CD14-positive monocyte (primary cell): ENCODE results near the gene SERPINB8. TPM values are rescaled to one million over a fixed set of nuclear protein-coding genes. Genes with fewer than 3 reads are reported as not detected.

Experiments used
- DNase-seq, 3 donors: peaks; one replicate each; pipeline ENCODE4 v3.0.0-alpha.2; 2011 to 2022
- H2AFZ ChIP-seq: 2 replicates; pipeline ENCODE4 v1.6.0; 2012; ENCODE audit warnings: mild to moderate bottlenecking, low read depth, low read length, inconsistent platforms; ENCODE audit not compliant: insufficient read depth, poor library complexity, severe bottlenecking
- H3K27ac ChIP-seq, 2 donors: 1 replicate in 1 of 2; 2 replicates in 1 of 2; pipeline ENCODE4 v1.5.1; 2012 to 2013; ENCODE audit warnings: low read length in 2 of 2, control low read depth in 1 of 2, inconsistent platforms in 1 of 2, low read depth in 1 of 2, mild to moderate bottlenecking in 1 of 2
- H3K27me3 ChIP-seq, 2 donors: one replicate each; pipeline versions ENCODE4 v1.6.0 to v1.6.1; 2011 to 2013; ENCODE audit warnings: low read length in 2 of 2; ENCODE audit not compliant: control insufficient read depth in 2 of 2, insufficient read depth in 2 of 2
- H3K36me3 ChIP-seq, 2 donors: replicated peaks in 1 of 2; 1 replicate in 1 of 2; 2 replicates in 1 of 2; pipeline versions ENCODE4 v1.5.1 to v1.6.1; 2012 to 2013; ENCODE audit warnings: low read length in 2 of 2, control low read depth in 1 of 2, inconsistent platforms in 1 of 2, mild to moderate bottlenecking in 1 of 2; ENCODE audit not compliant: insufficient read depth in 2 of 2, control insufficient read depth in 1 of 2
- H3K4me1 ChIP-seq, 2 donors: 1 replicate in 1 of 2; 2 replicates in 1 of 2; pipeline versions ENCODE4 v1.5.1 to v1.6.1; 2012 to 2013; ENCODE audit warnings: low read length in 2 of 2, control low read depth in 1 of 2, inconsistent platforms in 1 of 2, mild to moderate bottlenecking in 1 of 2, moderate library complexity in 1 of 2; ENCODE audit not compliant: insufficient read depth in 2 of 2, control insufficient read depth in 1 of 2
- H3K4me2 ChIP-seq: replicated peaks from 2 replicates; pipeline ENCODE3; 2012; ENCODE audit warnings: low read length, moderate library complexity, mild to moderate bottlenecking; ENCODE audit not compliant: poor library complexity, severe bottlenecking; ENCODE audit errors: extremely low read depth
- H3K4me3 ChIP-seq, 3 experiments: fragments of 200-600 bp in 1 of 3; sonication (generic) in 1 of 3; replicated peaks in 1 of 3; 1 replicate in 2 of 3; 2 replicates in 1 of 3; pipeline ENCODE4 v1.5.1; 2011 to 2013; ENCODE audit warnings: low read length in 3 of 3, mild to moderate bottlenecking in 3 of 3, control low read depth in 2 of 3, low read depth in 2 of 3, inconsistent platforms in 1 of 3, moderate library complexity in 1 of 3
- H3K79me2 ChIP-seq: 2 replicates; pipeline ENCODE4 v1.6.0; 2012; ENCODE audit warnings: mild to moderate bottlenecking, control low read depth, inconsistent platforms, low read length, moderate library complexity; ENCODE audit not compliant: insufficient read depth
- H3K9ac ChIP-seq: 2 replicates; pipeline ENCODE4 v1.6.0; 2017; ENCODE audit warnings: low read length, mild to moderate bottlenecking; ENCODE audit not compliant: insufficient read depth, poor library complexity, severe bottlenecking
- H3K9me3 ChIP-seq, 2 donors: replicated peaks in 1 of 2; 1 replicate in 1 of 2; 2 replicates in 1 of 2; pipeline versions ENCODE4 v1.5.1 to v1.6.1; 2012 to 2013; ENCODE audit warnings: low read length in 2 of 2, control low read depth in 1 of 2; ENCODE audit not compliant: control insufficient read depth in 1 of 2, insufficient read depth in 1 of 2
- H4K20me1 ChIP-seq: 2 replicates; pipeline ENCODE4 v1.6.0; 2012; ENCODE audit warnings: mild to moderate bottlenecking, low read length, control low read depth, moderate library complexity; ENCODE audit not compliant: insufficient read depth
- H3K27ac Mint-ChIP-seq, 7 donors: one replicate each; pipeline ENCODE4 v1.8.0; 2020; ENCODE audit warnings: mild to moderate bottlenecking in 7 of 7, mixed read lengths in 7 of 7, moderate library complexity in 6 of 7, inconsistent platforms in 2 of 7
- H3K27me3 Mint-ChIP-seq, 3 donors: one replicate each; pipeline ENCODE4 v1.8.0; 2021 to 2022; ENCODE audit warnings: low read depth in 3 of 3, mild to moderate bottlenecking in 3 of 3, mixed read lengths in 3 of 3, moderate library complexity in 3 of 3, inconsistent platforms in 1 of 3
- H3K36me3 Mint-ChIP-seq, 2 donors: one replicate each; pipeline ENCODE4 v1.8.0; 2020; ENCODE audit warnings: mixed read lengths in 2 of 2, inconsistent platforms in 1 of 2, mild to moderate bottlenecking in 1 of 2
- H3K4me1 Mint-ChIP-seq: one replicate; pipeline ENCODE4 v1.8.0; 2020; ENCODE audit warnings: mild to moderate bottlenecking, mixed read lengths
- H3K4me3 Mint-ChIP-seq, 2 donors: one replicate each; pipeline ENCODE4 v1.8.0; 2020; ENCODE audit warnings: mild to moderate bottlenecking in 2 of 2, mixed read lengths in 2 of 2, moderate library complexity in 1 of 2
- H3K9me3 Mint-ChIP-seq, 7 donors: one replicate each; pipeline ENCODE4 v1.8.0; 2020 to 2022; ENCODE audit warnings: mixed read lengths in 7 of 7, mild to moderate bottlenecking in 6 of 7, moderate library complexity in 6 of 7, inconsistent platforms in 2 of 7
- CTCF ChIP-seq: fragments of 200-600 bp; IDR thresholded peaks from one replicate; pipeline ENCODE4 v1.8.0; 2022; ENCODE audit warnings: antibody characterized with exemption, mild to moderate bottlenecking
- WGBS: methylation state at CpG from one replicate; pipeline ENCODE4 v1.1.5; 2013; ENCODE audit warnings: missing lambda C conversion rate; ENCODE audit not compliant: insufficient coverage; 5-methylcytosine and 5-hydroxymethylcytosine counted together
- intact Hi-C, 2 donors: fragments of 100-400 bp; cut with micrococcal nuclease; formaldehyde crosslinking; loops; one replicate each; pipeline versions ENCODE4 v1.15.0 to v1.15.1; 2023
- polyA plus RNA-seq, 3 donors: library from polyadenylated mRNA; depleted of rRNA in 1 of 3; unstranded in 2 of 3; stranded (reverse) in 1 of 3; fragments of 300-500 nt in 2 of 3; fragments of >200 nt in 1 of 3; fragmentation: Illumina TruSeq in 2 of 3; gene quantifications; 1 replicate in 2 of 3; 2 replicates in 1 of 3; pipeline ENCODE4 v1.2.3, GENCODE V29; 2012 to 2021

SERPINB8 gene
- polyA plus RNA-seq, 3 donors, result 30.3 to 141 (median 115) TPM

GRCh38 chr18:63980027-63980426, 10.1 kb downstream of the SERPINB8 start:
- Histone ChIP-seq H3K79me2 (peaks cover 87% of the 10 kb centered on the region), H3K27ac (peak overlapping the region in 1 of 2 donors; percentile 71), H3K4me1 (peaks cover 70 to 77% of the 10 kb centered on the region in 2 donors), H3K4me2 (no peak overlapping the region), H2AFZ (no peak overlapping the region), H3K4me3 (no peak overlapping the region), H3K27me3 (no peaks in the 10 kb centered on the region), H4K20me1 (peaks cover 53% of the 10 kb centered on the region), H3K9me3 (no peaks in the 10 kb centered on the region), H3K36me3 (peaks cover 44 to 64% of the 10 kb centered on the region in 2 donors), H3K9ac (no peak overlapping the region)
- H3K4me3 Mint-ChIP-seq, result no peak overlapping the region
- peaks cover 72% of the 10 kb centered on the region for H3K4me1 Mint-ChIP-seq
- DNase-seq, result no peak
- 94% methylated on average over 2 of the region's 7 CpGs for WGBS
- peak overlapping the region; percentile 54 to 91 (median 81) for H3K27ac Mint-ChIP-seq
- intact Hi-C loops, result no loop called here
- peaks cover 49 to 67% of the 10 kb centered on the region in 2 donors for H3K36me3 Mint-ChIP-seq
- H3K9me3 Mint-ChIP-seq, result no peaks in the 10 kb centered on the region
- peaks cover 0 to 2% (median 0%) of the 10 kb centered on the region in 3 donors for H3K27me3 Mint-ChIP-seq
- TF ChIP-seq CTCF, result no peak

- H3K36me3 Mint-ChIP-seq, result peaks cover 58 to 77% of the 10 kb centered on the region in 2 donors
- Histone ChIP-seq H4K20me1 (peaks cover 63% of the 10 kb centered on the region), H3K79me2 (peaks cover 94% of the 10 kb centered on the region), H3K9ac (no peak overlapping the region), H3K27ac (peak overlapping the region; percentile 43 to 71), H2AFZ (no peak overlapping the region), H3K36me3 (peaks cover 53 to 73% of the 10 kb centered on the region in 2 donors), H3K4me1 (peaks cover 63 to 67% of the 10 kb centered on the region in 2 donors), H3K4me2 (no peak overlapping the region), H3K4me3 (no peak overlapping the region), H3K9me3 (no peaks in the 10 kb centered on the region), H3K27me3 (no peaks in the 10 kb centered on the region)
- WGBS, result 26% methylated on average over 4 of the region's 6 CpGs
- H3K4me1 Mint-ChIP-seq, result peaks cover 64% of the 10 kb centered on the region
- no peak for TF ChIP-seq CTCF
- intact Hi-C loops, result no loop called here
- H3K27ac Mint-ChIP-seq, result peak overlapping the region; percentile 58 to 91 (median 82)
- DNase-seq, result peak; percentile 46 to 51 (median 49)
- H3K27me3 Mint-ChIP-seq, result peaks cover 0 to 2% (median 0%) of the 10 kb centered on the region in 3 donors
- H3K9me3 Mint-ChIP-seq, result no peaks in the 10 kb centered on the region
- H3K4me3 Mint-ChIP-seq, result no peak overlapping the region
Observed at GRCh38 chr18:63980896-63981460, 11.1 kb downstream of the SERPINB8 start.
